Panc1 (cell line): ENCODE data around the gene PSMB9. TPM values are rescaled to one million over a fixed set of nuclear protein-coding genes. Genes with fewer than 3 reads are reported as not detected.

Experiments
- ATAC-seq: fragments of 200-7000 bp; cut with Tn5 transposase; 2 replicates; pipeline ENCODE4 v1.9.1; 2020; ENCODE audit warnings: mild to moderate bottlenecking, moderate library complexity
- BruUV-seq: library from RNA; stranded (reverse); fragments of 400-500 nt; replicated peaks from 2 replicates; lab custom pipeline; 2021; lab: Mats Ljungman, UMichigan
- CTCF ChIA-PET: fragments of 300-600 bp; sonication (Branson Sonifier 250); formaldehyde crosslinking; loops from one replicate; lab custom pipeline; 2022; ENCODE audit warnings: antibody characterized with exemption; lab: Charles Lee
- POLR2A ChIA-PET: fragments of 300-600 bp; sonication (Branson Sonifier 250); formaldehyde crosslinking; loops from one replicate; lab custom pipeline; 2022; ENCODE audit warnings: antibody characterized with exemption; lab: Charles Lee
- DNase-seq: peaks from one replicate; pipeline ENCODE4 v3.0.0-alpha.2; 2010; ENCODE audit warnings: low read depth, low spot score
- H3K27ac ChIP-seq: 2 replicates; pipeline ENCODE4 v1.5.1; 2011; ENCODE audit warnings: mild to moderate bottlenecking, low read length, inconsistent platforms
- H3K27me3 ChIP-seq: fragments of 200-500 bp; sonication (Bioruptor generic); 2 replicates; pipeline ENCODE4 v1.6.0; 2014; ENCODE audit warnings: low read length, inconsistent platforms; ENCODE audit not compliant: control insufficient read depth, insufficient read depth
- H3K36me3 ChIP-seq: fragments of 200-500 bp; sonication (Bioruptor generic); 2 replicates; pipeline ENCODE4 v1.5.1; 2014; ENCODE audit warnings: inconsistent platforms, mild to moderate bottlenecking, low read length, moderate library complexity; ENCODE audit not compliant: control insufficient read depth, insufficient read depth
- H3K4me1 ChIP-seq: 2 replicates; pipeline ENCODE4 v1.5.1; 2011; ENCODE audit warnings: inconsistent platforms, mild to moderate bottlenecking, low read length, moderate library complexity; ENCODE audit not compliant: control insufficient read depth, insufficient read depth
- H3K4me3 ChIP-seq, 2 experiments: 2 replicates each; pipeline ENCODE4 v1.5.1; 2011 to 2012; ENCODE audit warnings: low read depth in 2 of 2, low read length in 2 of 2, mild to moderate bottlenecking in 2 of 2, inconsistent platforms in 1 of 2, moderate library complexity in 1 of 2
- H3K9me3 ChIP-seq: fragments of 200-500 bp; sonication (Bioruptor generic); 2 replicates; pipeline ENCODE4 v1.5.1; 2014; ENCODE audit warnings: low read depth, mild to moderate bottlenecking, inconsistent platforms, low read length, moderate library complexity; ENCODE audit not compliant: control insufficient read depth, insufficient read depth
- POLR2AphosphoS5 ChIP-seq: IDR thresholded peaks from 2 replicates; pipeline ENCODE4 v1.6.1; 2012; ENCODE audit warnings: mild to moderate bottlenecking, low read depth, low read length, moderate library complexity
- SIN3A ChIP-seq: IDR thresholded peaks from 2 replicates; pipeline ENCODE4 v1.6.1; 2012; ENCODE audit warnings: low read depth, mild to moderate bottlenecking, low read length, moderate library complexity, borderline replicate concordance; ENCODE audit not compliant: insufficient read depth
- TCF7L2 ChIP-seq: IDR thresholded peaks from 2 replicates; pipeline ENCODE4 v1.6.1; 2011; ENCODE audit warnings: mild to moderate bottlenecking, low read depth, low read length, inconsistent platforms
- in situ Hi-C: cut with HindIII; loops from 2 replicates; pipeline ENCODE4 v1.10.0; 2016; ENCODE audit warnings: low sequenced_read_pairs, low pct_unique_long_range_greater_than_20kb
- intact Hi-C: fragments of 100-400 bp; cut with micrococcal nuclease; formaldehyde crosslinking; loops from one replicate; pipeline ENCODE4 v1.10.0; 2022; ENCODE audit not compliant: unreplicated experiment
- total RNA-seq: library from RNA; stranded (reverse); gene quantifications from one replicate; pipeline ENCODE4 v1.2.1, GENCODE V29; 2021; ENCODE audit not compliant: unreplicated experiment
- TF ChIP-seq, protein P1 (sequence below), 2 experiments: IDR thresholded peaks; 2 replicates each; pipeline ENCODE4 v1.6.1; 2011 to 2012; ENCODE audit warnings: low read depth in 2 of 2, control low read depth in 1 of 2, low read length in 1 of 2, mild to moderate bottlenecking in 1 of 2, moderate library complexity in 1 of 2; ENCODE audit not compliant: insufficient read depth in 1 of 2
- TF ChIP-seq, protein P2 (sequence below): fragments of 450-650 bp; IDR thresholded peaks from 2 replicates; pipeline ENCODE4 v1.5.1; 2017; ENCODE audit warnings: mild to moderate bottlenecking

PSMB9 gene
- total RNA-seq, 1 experiment from 2014 or later = 41.5 TPM

DNA sequence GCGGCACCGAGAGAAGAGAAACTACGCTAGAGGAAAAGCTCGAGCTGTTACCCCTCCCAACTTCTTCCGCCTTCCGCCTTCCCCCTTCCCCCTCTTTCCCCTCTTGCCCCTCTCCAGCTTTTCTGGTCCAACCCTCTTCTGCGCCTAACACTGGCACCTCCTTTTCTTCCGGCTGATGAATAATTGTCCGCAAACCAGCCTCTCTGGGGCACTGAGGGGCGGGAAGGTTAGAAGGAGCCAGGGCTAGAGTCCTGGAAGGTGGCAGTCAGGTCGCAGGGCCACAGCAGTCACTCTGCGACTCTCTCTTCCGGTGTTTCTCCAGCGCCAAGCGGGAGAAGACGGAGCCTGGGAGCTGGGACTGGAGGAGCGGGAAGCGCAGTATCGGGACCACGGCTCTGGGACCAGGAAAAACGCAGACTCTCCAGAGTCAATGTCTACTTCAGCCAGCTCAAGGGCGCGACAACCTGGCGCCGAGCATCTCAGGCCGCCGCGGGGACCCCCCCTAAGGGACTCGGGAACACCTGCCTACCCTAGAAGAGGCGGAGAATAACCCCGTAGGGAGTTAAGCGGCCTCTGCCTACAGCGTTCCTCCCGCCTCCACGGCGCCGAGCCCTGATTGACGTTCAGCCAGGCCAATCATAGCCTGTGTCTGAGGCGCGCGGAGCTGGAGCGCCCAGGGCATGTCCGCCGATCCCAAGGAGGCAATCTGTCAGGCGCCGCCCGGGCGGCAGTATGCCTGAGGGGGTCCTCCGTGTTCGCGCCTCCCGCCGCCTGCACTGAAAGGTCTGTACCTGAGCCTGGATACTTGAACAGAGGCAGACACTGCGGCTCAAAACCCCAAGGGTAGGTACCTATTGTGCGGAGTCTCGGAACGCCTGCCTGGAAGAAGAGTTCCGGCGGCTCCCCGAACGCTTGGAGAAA, 40.4 kb downstream of the PSMB9 start:
- TF ChIP-seq SIN3A (peak; percentile 75; the same call in 1 of the 2 replicates), POLR2AphosphoS5 (no peak; the same call in 1 of the 2 replicates)
- TF ChIP-seq, protein P1, sequence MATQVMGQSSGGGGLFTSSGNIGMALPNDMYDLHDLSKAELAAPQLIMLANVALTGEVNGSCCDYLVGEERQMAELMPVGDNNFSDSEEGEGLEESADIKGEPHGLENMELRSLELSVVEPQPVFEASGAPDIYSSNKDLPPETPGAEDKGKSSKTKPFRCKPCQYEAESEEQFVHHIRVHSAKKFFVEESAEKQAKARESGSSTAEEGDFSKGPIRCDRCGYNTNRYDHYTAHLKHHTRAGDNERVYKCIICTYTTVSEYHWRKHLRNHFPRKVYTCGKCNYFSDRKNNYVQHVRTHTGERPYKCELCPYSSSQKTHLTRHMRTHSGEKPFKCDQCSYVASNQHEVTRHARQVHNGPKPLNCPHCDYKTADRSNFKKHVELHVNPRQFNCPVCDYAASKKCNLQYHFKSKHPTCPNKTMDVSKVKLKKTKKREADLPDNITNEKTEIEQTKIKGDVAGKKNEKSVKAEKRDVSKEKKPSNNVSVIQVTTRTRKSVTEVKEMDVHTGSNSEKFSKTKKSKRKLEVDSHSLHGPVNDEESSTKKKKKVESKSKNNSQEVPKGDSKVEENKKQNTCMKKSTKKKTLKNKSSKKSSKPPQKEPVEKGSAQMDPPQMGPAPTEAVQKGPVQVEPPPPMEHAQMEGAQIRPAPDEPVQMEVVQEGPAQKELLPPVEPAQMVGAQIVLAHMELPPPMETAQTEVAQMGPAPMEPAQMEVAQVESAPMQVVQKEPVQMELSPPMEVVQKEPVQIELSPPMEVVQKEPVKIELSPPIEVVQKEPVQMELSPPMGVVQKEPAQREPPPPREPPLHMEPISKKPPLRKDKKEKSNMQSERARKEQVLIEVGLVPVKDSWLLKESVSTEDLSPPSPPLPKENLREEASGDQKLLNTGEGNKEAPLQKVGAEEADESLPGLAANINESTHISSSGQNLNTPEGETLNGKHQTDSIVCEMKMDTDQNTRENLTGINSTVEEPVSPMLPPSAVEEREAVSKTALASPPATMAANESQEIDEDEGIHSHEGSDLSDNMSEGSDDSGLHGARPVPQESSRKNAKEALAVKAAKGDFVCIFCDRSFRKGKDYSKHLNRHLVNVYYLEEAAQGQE (IDR thresholded peaks at IDR 0.05; ENCODE audit: insufficient read depth in 1 of 2, low read depth in 2 of 2, low read length in 1 of 2) = no peak
- TF ChIP-seq, protein P2, sequence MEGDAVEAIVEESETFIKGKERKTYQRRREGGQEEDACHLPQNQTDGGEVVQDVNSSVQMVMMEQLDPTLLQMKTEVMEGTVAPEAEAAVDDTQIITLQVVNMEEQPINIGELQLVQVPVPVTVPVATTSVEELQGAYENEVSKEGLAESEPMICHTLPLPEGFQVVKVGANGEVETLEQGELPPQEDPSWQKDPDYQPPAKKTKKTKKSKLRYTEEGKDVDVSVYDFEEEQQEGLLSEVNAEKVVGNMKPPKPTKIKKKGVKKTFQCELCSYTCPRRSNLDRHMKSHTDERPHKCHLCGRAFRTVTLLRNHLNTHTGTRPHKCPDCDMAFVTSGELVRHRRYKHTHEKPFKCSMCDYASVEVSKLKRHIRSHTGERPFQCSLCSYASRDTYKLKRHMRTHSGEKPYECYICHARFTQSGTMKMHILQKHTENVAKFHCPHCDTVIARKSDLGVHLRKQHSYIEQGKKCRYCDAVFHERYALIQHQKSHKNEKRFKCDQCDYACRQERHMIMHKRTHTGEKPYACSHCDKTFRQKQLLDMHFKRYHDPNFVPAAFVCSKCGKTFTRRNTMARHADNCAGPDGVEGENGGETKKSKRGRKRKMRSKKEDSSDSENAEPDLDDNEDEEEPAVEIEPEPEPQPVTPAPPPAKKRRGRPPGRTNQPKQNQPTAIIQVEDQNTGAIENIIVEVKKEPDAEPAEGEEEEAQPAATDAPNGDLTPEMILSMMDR = no peak
- Histone ChIP-seq H3K4me3 (peak overlapping the region; percentile 90 to 96), H3K36me3 (peaks cover 2% of the 10 kb centered on the region; the same call in 1 of the 2 replicates), H3K27ac (peak overlapping the region; percentile 91), H3K9me3 (no peaks in the 10 kb centered on the region), H3K27me3 (no peaks in the 10 kb centered on the region), H3K4me1 (peaks cover 9% of the 10 kb centered on the region)
- no TSS peak for BruUV-seq
- ChIA-PET POLR2A (interaction anchor here (0.6 to 1.5 kb wide), 2 partner anchors 78 to 103 kb away, joined by 3 to 10 read pairs; no protein-coding TSS in a partner anchor), CTCF (interaction anchor here (0.5 to 1.3 kb wide), 6 partner anchors 9 to 279 kb away, joined by 3 to 5 read pairs (median 3); partner anchors contain the start of gene TAP1)
- peak; percentile 88 for DNase-seq
- ATAC-seq = peak; percentile 100
- in situ Hi-C loops (no loop called here), intact Hi-C loops (no loop called here)

DNA sequence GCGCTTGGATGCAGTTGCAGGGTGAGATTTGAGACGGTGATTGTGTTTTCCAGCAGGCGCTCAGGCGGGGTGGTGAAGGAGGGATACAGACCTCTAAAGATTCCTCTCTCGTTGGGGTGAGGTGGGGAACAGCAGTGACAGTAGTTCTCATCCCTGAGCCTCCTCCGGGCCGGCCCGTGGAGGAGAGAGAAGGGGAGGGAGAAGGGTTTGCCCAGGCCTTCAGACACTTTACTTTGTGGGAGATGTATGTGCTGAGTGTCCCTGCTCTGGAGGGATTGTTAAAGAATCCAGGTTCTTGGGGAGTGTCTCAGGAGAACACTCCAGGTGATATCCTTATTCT, 41.0 kb downstream of the PSMB9 start:
- ATAC-seq = peak; percentile 52
- H3K36me3 ChIP-seq = peaks cover 2% of the 10 kb centered on the region; the same call in 1 of the 2 replicates

More for the DNA sequence above, 41.0 kb downstream of the PSMB9 start:
- Histone ChIP-seq H3K27ac (peak overlapping the region; percentile 91), H3K9me3 (no peaks in the 10 kb centered on the region), H3K27me3 (no peaks in the 10 kb centered on the region), H3K4me1 (peaks cover 9% of the 10 kb centered on the region), H3K4me3 (peak overlapping the region; percentile 90 to 96)
- ChIA-PET CTCF (interaction anchor here (0.5 to 1.3 kb wide), 2 partner anchors 9 to 57 kb away, joined by 3 to 5 read pairs; no protein-coding TSS in a partner anchor), POLR2A (interaction anchor here (0.6 to 1.5 kb wide), 2 partner anchors 77 to 104 kb away, joined by 3 to 10 read pairs; no protein-coding TSS in a partner anchor)
- BruUV-seq = no TSS peak
- intact Hi-C loops = no loop called here
- DNase-seq = no peak
- in situ Hi-C loops = no loop called here
- TF ChIP-seq, protein P1 (IDR thresholded peaks at IDR 0.05; ENCODE audit: insufficient read depth in 1 of 2, low read depth in 2 of 2, low read length in 1 of 2) = no peak
- TF ChIP-seq SIN3A = no peak
- TF ChIP-seq POLR2AphosphoS5 = no peak
- TF ChIP-seq, protein P2 = no peak
- no peak for TF ChIP-seq TCF7L2
